Islet precursor cell (in vitro differentiated cells): ENCODE results near the gene SLC22A25.

Source experiments
- DNase-seq: peaks from one replicate; pipeline ENCODE4 v3.0.0-alpha.2; 2018

Gene SLC22A25

DNA sequence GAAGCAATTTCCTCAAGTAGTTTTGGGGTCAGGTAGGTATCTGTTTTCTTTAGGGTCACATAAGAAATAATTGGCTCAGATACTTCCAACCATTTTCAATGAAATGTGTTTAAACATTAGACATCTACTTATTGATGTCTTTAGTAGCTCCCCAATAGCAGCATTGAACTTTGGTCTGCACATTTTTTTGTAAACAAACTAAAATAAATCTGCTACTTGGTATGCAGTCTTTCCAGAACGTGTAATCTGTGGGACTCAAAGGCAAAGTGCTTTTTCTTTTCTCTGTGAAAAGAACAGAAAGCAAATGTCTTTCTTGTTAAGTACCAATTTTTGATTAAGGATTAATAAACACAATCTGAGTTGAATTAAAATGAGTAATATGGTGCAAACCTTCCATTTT lies 13.6 kb downstream of the SLC22A25 start:
- no peak for DNase-seq

DNA sequence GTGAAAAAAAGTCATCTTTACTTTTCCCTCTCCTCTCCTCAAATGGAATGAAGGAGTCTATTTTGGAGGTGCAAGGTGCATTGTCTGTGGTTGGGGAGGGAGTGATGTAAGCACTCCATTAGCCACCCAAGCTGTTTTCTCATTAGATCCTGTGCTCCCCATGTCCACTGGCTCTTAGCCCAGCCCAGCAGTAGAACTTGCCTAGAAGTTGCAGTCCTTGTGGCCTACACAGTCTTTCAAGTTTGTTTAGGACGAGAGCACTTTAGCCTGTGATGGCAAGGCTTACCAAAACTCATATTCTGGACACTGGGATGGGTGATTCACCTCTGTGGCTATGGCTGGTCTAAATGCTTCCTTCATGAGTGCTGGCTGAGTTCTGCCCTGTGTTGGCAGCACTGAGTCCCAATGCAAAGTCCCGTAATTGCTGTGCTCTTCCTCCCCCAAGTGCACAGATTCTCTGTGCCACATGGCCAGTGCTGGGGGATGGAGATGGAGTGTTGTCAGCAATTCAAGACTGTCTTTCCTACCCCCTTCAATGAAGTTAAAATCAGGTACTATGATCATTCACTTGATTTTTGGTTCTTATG lies 15.8 kb downstream of the SLC22A25 start:
- no peak for DNase-seq

GRCh38 chr11:63226488-63227114 lies 16.8 kb downstream of the SLC22A25 start:
- DNase-seq, result no peak

GRCh38 chr11:63214093-63214492 lies 29.3 kb downstream of the SLC22A25 start:
- DNase-seq, result no peak

- DNase-seq, result no peak
Observed at GRCh38 chr11:63212742-63213141, 30.7 kb downstream of the SLC22A25 start.

DNA sequence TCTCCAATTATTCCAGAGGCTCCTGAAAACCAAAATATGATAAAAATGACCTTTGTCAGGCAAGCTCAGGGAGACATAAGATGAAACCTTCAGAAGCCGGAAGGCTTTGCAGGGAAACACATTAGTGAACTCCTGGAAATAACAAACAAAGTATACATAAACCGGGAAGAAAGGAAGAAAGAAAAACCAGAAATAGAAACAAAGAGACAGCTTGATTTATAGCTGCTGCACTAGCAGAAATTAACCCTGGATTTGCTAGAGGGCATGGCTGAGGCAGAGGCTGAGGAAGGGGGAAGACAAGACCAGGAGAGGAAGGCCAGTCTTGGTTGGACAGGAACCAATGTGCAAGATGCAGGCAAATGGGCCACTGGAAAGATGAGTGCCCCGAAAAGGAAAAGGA lies 33.3 kb downstream of the SLC22A25 start:
- no peak for DNase-seq
